ENCODE data around the gene PTPN4.
"Not testable (repeated sequence)": the region's sequence is repeated elsewhere in the genome, so short reads cannot be mapped to it uniquely, and the experiment has no call there.

The PTPN4 gene

DNA sequence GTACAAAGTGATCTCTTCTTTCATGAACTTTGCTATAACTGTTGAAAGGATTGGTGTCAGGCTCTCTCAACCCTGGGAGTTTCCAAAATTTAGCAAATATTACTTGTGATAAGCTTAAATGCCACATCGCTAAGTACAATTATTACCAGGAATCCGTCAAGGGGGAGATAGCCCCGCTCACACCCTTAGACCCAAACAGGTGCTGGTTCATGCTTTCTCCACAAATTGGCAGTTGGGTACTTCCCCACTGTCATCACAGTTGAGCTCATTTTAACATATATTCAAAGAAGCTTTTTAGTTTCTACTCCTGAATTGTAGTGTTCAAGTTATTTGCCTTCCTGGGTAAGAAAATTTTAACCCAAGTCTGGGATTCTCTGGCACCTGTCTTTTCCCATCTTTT is 223.4 kb downstream of the PTPN4 start:
- no peak overlapping the region for H3K4me3 ChIP-seq (ENCODE audit: low read depth, low read length)
- TF ChIP-seq, protein P1, sequence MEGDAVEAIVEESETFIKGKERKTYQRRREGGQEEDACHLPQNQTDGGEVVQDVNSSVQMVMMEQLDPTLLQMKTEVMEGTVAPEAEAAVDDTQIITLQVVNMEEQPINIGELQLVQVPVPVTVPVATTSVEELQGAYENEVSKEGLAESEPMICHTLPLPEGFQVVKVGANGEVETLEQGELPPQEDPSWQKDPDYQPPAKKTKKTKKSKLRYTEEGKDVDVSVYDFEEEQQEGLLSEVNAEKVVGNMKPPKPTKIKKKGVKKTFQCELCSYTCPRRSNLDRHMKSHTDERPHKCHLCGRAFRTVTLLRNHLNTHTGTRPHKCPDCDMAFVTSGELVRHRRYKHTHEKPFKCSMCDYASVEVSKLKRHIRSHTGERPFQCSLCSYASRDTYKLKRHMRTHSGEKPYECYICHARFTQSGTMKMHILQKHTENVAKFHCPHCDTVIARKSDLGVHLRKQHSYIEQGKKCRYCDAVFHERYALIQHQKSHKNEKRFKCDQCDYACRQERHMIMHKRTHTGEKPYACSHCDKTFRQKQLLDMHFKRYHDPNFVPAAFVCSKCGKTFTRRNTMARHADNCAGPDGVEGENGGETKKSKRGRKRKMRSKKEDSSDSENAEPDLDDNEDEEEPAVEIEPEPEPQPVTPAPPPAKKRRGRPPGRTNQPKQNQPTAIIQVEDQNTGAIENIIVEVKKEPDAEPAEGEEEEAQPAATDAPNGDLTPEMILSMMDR (conservative IDR thresholded peaks at IDR 0.05; ENCODE audit: low read depth, low read length), result no peak
- no peak for DNase-seq (ENCODE audit: low read depth)

DNA sequence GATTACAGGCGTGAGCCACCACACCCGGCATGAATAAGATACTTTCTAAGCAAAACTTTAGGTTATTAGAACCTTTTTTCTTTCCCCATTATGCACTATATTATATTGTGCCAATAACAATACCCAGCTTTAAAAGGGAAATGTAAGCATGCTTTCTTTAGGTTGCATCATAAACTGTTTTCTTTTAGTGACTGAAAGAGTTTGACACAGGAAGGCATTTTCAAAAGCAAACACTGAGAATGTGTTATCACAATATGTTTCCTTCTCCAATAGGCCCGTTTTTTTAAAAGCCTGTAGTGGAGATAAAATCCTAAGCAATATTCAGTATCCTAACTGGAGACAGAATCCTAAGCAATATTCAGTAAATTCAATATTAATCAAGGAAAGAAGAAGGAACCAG is 236.4 kb downstream of the PTPN4 start:
- H3K4me3 ChIP-seq (ENCODE audit: low read depth, low read length), result no peak overlapping the region
- TF ChIP-seq, protein P1 (conservative IDR thresholded peaks at IDR 0.05; ENCODE audit: low read depth, low read length), result no peak
- DNase-seq (ENCODE audit: low read depth), result peak; percentile 50

DNA sequence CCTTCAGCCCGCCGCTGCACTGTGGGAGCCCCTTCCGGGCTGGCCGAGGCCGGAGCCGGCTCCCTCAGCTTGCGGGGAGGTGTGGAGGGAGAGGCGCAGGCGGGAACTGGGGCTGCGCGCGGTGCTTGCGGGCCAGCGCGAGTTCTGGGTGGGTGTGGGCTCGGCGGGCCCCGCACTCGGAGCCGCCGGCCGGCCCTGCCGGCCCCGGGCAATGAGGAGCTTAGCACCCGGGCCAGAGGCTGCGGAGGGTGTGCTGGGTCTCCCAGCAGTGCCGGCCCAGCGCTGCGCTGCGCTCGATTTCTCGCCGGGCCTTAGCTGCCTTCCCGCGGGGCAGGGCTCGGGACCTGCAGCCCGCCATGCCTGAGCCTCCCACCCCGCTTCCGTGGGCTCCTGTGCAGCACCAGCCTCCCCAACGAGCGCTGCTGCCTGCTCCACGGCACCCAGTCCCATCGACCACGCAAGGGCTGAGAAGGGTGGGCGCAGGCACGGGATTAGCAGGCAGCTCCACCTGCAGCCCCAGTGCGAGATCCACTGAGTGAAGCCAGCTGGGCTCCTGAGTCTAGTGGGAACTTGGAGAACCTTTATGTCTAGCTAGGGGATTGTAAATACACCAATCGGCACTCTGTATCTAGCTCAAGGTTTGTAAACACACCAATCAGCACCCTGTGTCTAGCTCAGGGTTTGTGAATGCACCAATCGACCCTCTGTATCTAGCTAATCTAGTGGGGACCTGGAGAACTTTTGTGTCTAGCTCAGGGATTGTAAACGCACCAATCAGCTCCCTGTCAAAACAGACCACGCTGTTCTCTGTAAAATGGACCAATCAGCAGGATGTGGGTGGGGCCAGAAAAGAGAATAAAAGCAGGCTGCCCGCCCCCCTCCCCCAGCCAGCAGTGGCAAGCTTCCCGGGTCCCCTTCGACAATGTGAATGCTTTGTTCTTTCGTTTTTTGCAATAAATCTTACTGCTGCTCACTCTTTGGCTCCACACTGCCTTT is 237.5 kb downstream of the PTPN4 start:
- DNase-seq (ENCODE audit: low read depth); H3K4me3 ChIP-seq (ENCODE audit: low read depth, low read length): not testable (repeated sequence)

DNA sequence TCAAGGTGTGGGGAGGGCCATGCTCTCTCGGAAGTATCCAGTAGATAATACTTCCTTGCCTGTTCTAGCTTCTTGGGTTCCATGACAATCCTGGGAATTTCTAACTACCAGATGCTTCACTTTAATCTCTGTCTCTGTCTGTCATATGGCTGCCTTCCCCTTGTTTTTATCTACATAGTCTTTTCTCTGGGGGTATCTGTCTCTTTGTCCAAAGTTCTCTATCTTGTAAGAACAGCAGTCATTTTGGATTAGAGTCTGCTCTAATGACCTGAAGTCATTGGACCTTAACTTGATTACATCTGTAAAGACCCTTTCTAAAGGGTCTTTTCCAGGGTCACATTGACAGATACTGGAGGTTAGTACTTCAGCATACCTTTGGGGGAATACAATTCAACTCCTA is 241.7 kb downstream of the PTPN4 start:
- TF ChIP-seq, protein P1 (conservative IDR thresholded peaks at IDR 0.05; ENCODE audit: low read depth, low read length), result no peak
- no peak for DNase-seq (ENCODE audit: low read depth)
- H3K4me3 ChIP-seq (ENCODE audit: low read depth, low read length), result no peak overlapping the region

DNA sequence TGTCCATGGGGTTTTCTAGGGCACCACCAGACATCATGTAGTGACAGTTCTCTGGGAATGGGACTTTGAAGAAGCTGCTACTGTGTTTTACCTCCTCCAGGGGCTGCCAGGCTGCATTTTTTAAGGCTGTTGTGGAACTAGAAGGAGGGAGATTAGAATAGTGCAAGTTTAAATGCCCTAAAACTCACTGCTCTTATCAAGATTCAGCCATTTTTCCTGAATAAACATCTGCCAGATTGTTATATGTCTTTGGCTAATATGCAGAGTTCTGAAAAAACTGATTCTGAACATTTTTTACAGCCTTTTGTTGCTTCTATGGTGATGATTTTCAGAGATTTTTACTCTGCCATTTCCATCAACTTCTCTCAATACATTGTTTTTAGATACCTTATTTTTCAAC is 244.5 kb downstream of the PTPN4 start:
- TF ChIP-seq, protein P1 (conservative IDR thresholded peaks at IDR 0.05; ENCODE audit: low read depth, low read length), result no peak
- DNase-seq (ENCODE audit: low read depth), result no peak
- H3K4me3 ChIP-seq (ENCODE audit: low read depth, low read length), result no peak overlapping the region

DNA sequence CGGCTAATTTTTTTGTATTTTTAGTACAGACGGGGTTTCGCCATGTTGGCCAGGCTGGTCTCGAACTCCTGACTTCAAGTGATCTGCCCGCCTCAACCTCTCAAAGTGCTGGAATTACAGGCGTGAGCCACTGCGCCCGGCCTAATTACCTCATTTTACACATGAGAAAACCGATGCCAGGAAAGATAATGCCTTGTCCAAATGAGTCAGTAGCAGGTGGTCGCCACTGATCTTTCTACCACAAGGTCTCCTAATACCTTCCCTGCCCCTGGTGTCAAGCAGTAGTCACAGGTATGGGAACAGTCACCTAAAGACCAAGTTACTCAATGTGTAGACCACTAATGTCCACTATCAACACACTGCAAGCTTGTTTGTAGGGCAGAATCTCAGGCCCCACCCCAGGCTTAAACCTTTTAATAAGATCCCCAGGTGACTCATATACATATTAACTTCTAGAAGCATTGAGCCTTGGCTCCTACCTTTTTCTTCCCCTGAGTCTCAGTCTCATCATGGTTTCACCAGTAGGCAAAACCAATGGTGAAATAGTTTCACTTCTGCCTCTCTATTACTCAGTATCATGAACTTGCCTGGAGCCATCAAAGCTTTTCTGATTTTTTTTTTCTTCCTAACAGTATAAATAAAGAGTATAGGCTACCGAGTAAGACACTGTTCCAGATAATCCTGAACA is 246.3 kb downstream of the PTPN4 start:
- H3K4me3 ChIP-seq (ENCODE audit: low read depth, low read length), result no peak overlapping the region
- no peak for DNase-seq (ENCODE audit: low read depth)
- TF ChIP-seq, protein P1 (conservative IDR thresholded peaks at IDR 0.05; ENCODE audit: low read depth, low read length), result no peak

DNA sequence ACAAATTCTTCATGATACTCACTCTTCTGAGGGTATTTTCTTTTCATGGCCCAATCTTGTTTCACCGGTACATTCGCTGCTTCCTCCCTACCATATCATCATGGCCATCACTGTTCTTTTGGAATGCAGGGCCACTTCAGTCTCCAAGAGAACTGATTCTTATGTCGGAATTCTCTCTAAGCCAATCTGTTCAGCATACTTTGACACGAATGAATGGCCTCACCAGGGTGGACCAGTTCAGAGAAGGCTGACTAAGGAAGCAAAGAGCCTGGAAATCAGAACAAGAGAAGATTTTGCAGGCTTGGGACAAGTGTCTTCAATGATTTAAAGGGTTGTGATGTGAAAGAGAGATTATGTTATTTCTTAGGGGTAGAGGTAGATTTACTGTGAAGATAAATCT is 248.1 kb downstream of the PTPN4 start:
- no peak overlapping the region for H3K4me3 ChIP-seq (ENCODE audit: low read depth, low read length)
- TF ChIP-seq, protein P1 (conservative IDR thresholded peaks at IDR 0.05; ENCODE audit: low read depth, low read length), result no peak
- DNase-seq (ENCODE audit: low read depth), result no peak

Data from choroid plexus epithelial cell (primary cell).